ENCODE measurements around the gene LIX1. TPM values are rescaled to one million over a fixed set of nuclear protein-coding genes. Genes with fewer than 3 reads are reported as not detected.

LIX1 gene
- total RNA-seq, 1 donor from 2014 or later, result 0.59 TPM

DNA sequence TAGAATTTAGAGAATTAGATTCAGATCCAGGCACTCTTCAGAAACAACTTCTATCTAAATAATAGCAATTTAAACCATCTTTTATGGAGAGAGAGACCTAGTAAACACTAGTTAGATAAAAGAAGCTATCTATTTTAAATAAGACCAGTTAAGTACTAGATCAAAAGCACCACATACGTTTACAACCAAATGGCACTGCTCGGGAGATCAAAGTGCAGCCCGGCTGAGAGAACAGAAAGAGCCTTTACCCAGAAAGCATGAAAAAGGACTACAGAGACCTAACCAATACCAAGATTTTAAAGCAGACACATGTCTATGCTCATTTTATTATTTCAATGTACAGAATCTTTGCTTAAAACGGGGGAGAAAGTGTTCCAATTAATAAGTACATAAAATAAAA is 30.8 kb downstream of the LIX1 start:
- Histone ChIP-seq H3K9me3 (ENCODE audit: insufficient read depth, low read depth, low read length) (no peaks in the 10 kb centered on the region), H4K20me1 (ENCODE audit: insufficient read depth, low read length) (no peaks in the 10 kb centered on the region), H3K4me3 (ENCODE audit: insufficient read depth, low read depth, low read length) (no peak overlapping the region), H2AFZ (ENCODE audit: low read depth, low read length) (no peak overlapping the region), H3K79me2 (ENCODE audit: insufficient read depth, low read length) (no peaks in the 10 kb centered on the region), H3K27ac (ENCODE audit: low read depth, low read length) (no peak overlapping the region), H3K36me3 (ENCODE audit: insufficient read depth, low read length) (no peaks in the 10 kb centered on the region), H3K27me3 (ENCODE audit: insufficient read depth, low read length) (no peaks in the 10 kb centered on the region), H3K4me1 (ENCODE audit: insufficient read depth, low read length) (no peaks in the 10 kb centered on the region), H3K4me2 (ENCODE audit: low read length) (no peak overlapping the region), H3K9ac (ENCODE audit: low read length) (no peak overlapping the region)
- Mint-ChIP-seq H3K36me3 (ENCODE audit: low read depth, unreplicated experiment) (no peaks in the 10 kb centered on the region), H3K27me3 (ENCODE audit: low read depth, unreplicated experiment) (peaks cover 3% of the 10 kb centered on the region), H3K4me3 (ENCODE audit: unreplicated experiment) (no peak overlapping the region), H3K9me3 (ENCODE audit: unreplicated experiment) (no peaks in the 10 kb centered on the region), H3K4me1 (ENCODE audit: low read depth, unreplicated experiment) (no peaks in the 10 kb centered on the region), H3K27ac (ENCODE audit: unreplicated experiment) (no peak overlapping the region)
- FAIRE-seq (no peak), DNase-seq (ENCODE audit: low read depth) (no peak)
- TF ChIP-seq, protein P1, sequence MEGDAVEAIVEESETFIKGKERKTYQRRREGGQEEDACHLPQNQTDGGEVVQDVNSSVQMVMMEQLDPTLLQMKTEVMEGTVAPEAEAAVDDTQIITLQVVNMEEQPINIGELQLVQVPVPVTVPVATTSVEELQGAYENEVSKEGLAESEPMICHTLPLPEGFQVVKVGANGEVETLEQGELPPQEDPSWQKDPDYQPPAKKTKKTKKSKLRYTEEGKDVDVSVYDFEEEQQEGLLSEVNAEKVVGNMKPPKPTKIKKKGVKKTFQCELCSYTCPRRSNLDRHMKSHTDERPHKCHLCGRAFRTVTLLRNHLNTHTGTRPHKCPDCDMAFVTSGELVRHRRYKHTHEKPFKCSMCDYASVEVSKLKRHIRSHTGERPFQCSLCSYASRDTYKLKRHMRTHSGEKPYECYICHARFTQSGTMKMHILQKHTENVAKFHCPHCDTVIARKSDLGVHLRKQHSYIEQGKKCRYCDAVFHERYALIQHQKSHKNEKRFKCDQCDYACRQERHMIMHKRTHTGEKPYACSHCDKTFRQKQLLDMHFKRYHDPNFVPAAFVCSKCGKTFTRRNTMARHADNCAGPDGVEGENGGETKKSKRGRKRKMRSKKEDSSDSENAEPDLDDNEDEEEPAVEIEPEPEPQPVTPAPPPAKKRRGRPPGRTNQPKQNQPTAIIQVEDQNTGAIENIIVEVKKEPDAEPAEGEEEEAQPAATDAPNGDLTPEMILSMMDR (IDR thresholded peaks at IDR 0.05; ENCODE audit: insufficient read depth, low read depth, low read length), result no peak
- TF ChIP-seq EZH2 (IDR thresholded peaks at IDR 0.05; ENCODE audit: insufficient read depth, low read length), result no peak

DNA sequence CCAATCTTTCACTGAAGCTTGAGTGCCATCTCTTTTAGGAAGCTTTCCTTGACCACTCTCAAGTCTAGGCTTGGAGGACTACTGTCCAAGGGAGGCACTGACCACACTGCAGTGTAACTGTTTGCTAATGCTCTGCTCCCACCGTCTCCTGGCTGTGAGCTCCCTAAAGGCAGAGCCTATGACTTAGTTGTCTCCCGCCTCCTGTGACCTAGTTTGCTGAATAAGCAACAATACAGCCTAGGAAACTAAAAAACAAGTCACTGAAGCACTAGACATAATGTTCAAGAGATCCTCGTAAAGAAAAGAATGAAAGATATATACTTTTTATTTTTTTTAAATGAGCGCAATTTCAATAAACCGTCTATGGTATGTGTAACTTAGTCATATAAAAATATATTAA is 31.4 kb downstream of the LIX1 start:
- Mint-ChIP-seq H3K4me3 (ENCODE audit: unreplicated experiment) (no peak overlapping the region), H3K27ac (ENCODE audit: unreplicated experiment) (no peak overlapping the region), H3K36me3 (ENCODE audit: low read depth, unreplicated experiment) (no peaks in the 10 kb centered on the region), H3K9me3 (ENCODE audit: unreplicated experiment) (no peaks in the 10 kb centered on the region), H3K27me3 (ENCODE audit: low read depth, unreplicated experiment) (peaks cover 3% of the 10 kb centered on the region), H3K4me1 (ENCODE audit: low read depth, unreplicated experiment) (no peaks in the 10 kb centered on the region)
- Histone ChIP-seq H3K4me1 (ENCODE audit: insufficient read depth, low read length) (no peaks in the 10 kb centered on the region), H2AFZ (ENCODE audit: low read depth, low read length) (no peak overlapping the region), H3K4me3 (ENCODE audit: insufficient read depth, low read depth, low read length) (no peak overlapping the region), H4K20me1 (ENCODE audit: insufficient read depth, low read length) (no peaks in the 10 kb centered on the region), H3K4me2 (ENCODE audit: low read length) (no peak overlapping the region), H3K9me3 (ENCODE audit: insufficient read depth, low read depth, low read length) (no peaks in the 10 kb centered on the region), H3K27ac (ENCODE audit: low read depth, low read length) (no peak overlapping the region), H3K79me2 (ENCODE audit: insufficient read depth, low read length) (no peaks in the 10 kb centered on the region), H3K27me3 (ENCODE audit: insufficient read depth, low read length) (no peaks in the 10 kb centered on the region), H3K9ac (ENCODE audit: low read length) (no peak overlapping the region), H3K36me3 (ENCODE audit: insufficient read depth, low read length) (no peaks in the 10 kb centered on the region)
- TF ChIP-seq, protein P1 (IDR thresholded peaks at IDR 0.05; ENCODE audit: insufficient read depth, low read depth, low read length), result no peak
- no peak for FAIRE-seq
- no peak for DNase-seq (ENCODE audit: low read depth)

DNA sequence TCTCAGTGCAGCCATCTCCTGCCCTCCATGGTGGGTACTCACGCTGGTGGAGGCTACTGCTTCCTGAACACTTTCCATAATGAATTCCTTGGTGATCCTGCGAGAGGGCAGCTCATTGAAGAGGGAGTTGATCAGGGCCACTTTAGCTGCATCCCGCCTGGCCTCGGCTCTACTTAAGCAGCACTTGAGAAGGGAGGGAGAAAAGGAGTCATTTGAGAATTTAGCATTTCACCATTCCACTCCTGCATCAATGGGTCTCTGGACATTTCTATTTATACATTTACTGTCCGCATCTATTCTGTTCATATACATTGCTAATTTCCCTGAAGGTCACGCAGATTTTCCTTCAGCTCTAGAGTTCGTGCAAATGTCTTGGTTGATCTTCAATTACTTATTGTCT is 35.1 kb downstream of the LIX1 start:
- Histone ChIP-seq H3K9me3 (ENCODE audit: insufficient read depth, low read depth, low read length) (no peaks in the 10 kb centered on the region), H3K9ac (ENCODE audit: low read length) (no peak overlapping the region), H3K36me3 (ENCODE audit: insufficient read depth, low read length) (no peaks in the 10 kb centered on the region), H3K79me2 (ENCODE audit: insufficient read depth, low read length) (no peaks in the 10 kb centered on the region), H3K4me1 (ENCODE audit: insufficient read depth, low read length) (no peaks in the 10 kb centered on the region), H3K27ac (ENCODE audit: low read depth, low read length) (no peak overlapping the region), H2AFZ (ENCODE audit: low read depth, low read length) (no peak overlapping the region), H3K27me3 (ENCODE audit: insufficient read depth, low read length) (no peaks in the 10 kb centered on the region), H3K4me2 (ENCODE audit: low read length) (no peak overlapping the region), H4K20me1 (ENCODE audit: insufficient read depth, low read length) (no peaks in the 10 kb centered on the region), H3K4me3 (ENCODE audit: insufficient read depth, low read depth, low read length) (no peak overlapping the region)
- Mint-ChIP-seq H3K27me3 (ENCODE audit: low read depth, unreplicated experiment) (no peaks in the 10 kb centered on the region), H3K36me3 (ENCODE audit: low read depth, unreplicated experiment) (no peaks in the 10 kb centered on the region), H3K27ac (ENCODE audit: unreplicated experiment) (no peak overlapping the region), H3K4me1 (ENCODE audit: low read depth, unreplicated experiment) (no peaks in the 10 kb centered on the region), H3K4me3 (ENCODE audit: unreplicated experiment) (no peak overlapping the region), H3K9me3 (ENCODE audit: unreplicated experiment) (no peaks in the 10 kb centered on the region)
- DNase-seq (ENCODE audit: low read depth), result no peak
- TF ChIP-seq, protein P1 (IDR thresholded peaks at IDR 0.05; ENCODE audit: insufficient read depth, low read depth, low read length), result no peak
- TF ChIP-seq EZH2 (IDR thresholded peaks at IDR 0.05; ENCODE audit: insufficient read depth, low read length), result no peak
- FAIRE-seq, result no peak

Measured in astrocyte (in vitro differentiated cells and primary cell).